ENCODE results near the gene SHKBP1.

The SHKBP1 gene

DNA sequence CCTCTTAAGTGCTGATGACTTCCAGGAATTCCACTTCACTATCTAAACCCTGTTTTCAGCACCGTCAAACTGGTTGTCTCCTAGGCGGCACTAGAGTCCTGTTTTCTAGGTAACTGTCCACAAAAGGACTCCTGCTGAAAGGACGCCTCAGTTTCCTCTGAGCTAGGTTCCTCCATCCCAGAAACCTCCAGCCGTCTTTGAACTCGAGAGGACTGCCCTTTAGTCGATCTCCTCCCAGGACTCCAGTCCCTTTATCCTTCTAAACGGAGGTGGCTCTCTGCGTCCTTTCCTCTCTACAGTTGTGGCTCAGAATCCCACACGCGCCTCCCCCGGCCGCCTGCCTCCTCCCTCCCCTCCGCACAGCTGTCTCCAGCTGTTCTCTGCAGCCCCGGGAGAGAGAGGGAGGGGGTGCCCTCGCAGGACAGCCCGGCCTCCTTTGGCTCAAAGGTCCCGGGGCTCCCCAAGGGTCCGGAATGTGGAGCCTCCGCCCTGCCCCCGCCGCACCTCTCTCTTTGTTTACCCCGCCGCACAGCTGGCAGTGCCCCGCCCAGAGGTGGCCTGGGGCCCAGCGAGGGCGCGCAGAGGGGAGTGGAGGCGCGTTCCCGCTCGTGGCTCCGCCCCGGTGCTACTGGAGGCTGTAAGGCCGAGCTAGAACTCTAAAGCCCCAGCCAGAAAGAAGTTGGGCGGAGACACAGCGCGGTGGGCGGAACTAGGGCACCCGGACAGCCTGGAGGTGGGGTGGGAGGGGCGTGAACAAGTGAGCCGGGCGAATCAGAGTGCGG is 26.9 kb downstream of the SHKBP1 start:
- peak; percentile 87 for DNase-seq

DNA sequence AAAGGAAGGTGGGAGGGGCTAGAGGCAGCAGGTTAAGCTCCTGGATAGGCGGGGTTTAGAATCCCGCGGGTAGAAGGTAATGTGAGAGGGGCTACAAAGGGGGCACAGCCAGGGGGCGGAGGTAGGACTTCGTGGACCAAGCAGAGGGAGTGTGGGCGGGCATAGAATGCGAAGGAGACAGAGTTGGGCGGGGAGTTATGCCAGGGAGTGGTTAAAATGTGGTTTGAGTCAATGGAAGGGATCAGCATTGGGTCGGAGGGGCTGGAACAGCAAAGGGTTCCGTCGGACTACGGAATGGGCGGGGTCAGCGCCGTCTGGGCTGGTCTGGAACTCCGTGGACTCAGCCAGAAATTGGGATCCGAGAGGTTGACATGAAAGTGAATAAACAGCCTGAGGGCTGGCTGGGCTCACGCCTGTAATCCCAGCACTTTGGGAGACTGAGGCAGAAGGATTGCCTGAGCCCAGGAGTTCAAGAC is 27.5 kb downstream of the SHKBP1 start:
- DNase-seq, result no peak

- no peak for DNase-seq
Measured at GRCh38 chr19:40604647-40605215, 28.1 kb downstream of the SHKBP1 start.

DNA sequence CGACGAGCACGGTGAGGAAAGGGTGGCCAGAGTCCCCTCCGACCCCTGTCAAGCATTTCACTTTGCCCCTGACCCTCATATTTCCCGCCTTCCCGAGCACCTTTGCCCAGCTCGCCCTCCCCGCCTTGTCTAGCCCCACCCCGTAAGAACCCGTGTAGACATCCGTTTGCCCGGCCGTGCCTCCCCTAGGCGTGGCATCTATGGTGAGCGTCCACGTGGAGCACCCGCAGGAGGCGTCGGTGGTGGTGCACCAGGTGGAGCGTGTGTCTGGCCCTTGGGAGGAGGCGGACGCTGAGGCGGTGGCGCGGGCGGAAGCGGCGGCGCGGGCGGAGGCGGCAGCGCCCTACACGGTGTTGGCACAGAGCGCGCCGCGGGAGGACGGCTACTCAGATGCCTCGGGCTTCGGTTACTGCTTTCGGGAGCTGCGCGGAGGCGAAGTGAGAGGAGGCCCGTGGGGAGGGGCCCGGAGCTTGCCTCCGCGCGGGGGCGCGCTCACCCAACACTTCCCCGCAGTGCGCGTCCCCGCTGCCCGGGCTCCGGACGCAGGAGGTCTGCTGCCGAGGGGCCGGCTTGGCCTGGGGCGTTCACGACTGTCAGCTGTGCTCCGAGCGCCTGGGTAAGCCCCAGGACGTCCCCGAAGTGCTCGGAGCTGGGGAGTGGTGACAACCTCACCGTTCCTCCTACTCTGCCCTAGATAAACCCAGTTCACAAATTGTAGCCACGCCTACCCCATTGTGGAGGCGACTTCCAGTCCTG is 28.7 kb downstream of the SHKBP1 start:
- DNase-seq, result peak; percentile 57

DNA sequence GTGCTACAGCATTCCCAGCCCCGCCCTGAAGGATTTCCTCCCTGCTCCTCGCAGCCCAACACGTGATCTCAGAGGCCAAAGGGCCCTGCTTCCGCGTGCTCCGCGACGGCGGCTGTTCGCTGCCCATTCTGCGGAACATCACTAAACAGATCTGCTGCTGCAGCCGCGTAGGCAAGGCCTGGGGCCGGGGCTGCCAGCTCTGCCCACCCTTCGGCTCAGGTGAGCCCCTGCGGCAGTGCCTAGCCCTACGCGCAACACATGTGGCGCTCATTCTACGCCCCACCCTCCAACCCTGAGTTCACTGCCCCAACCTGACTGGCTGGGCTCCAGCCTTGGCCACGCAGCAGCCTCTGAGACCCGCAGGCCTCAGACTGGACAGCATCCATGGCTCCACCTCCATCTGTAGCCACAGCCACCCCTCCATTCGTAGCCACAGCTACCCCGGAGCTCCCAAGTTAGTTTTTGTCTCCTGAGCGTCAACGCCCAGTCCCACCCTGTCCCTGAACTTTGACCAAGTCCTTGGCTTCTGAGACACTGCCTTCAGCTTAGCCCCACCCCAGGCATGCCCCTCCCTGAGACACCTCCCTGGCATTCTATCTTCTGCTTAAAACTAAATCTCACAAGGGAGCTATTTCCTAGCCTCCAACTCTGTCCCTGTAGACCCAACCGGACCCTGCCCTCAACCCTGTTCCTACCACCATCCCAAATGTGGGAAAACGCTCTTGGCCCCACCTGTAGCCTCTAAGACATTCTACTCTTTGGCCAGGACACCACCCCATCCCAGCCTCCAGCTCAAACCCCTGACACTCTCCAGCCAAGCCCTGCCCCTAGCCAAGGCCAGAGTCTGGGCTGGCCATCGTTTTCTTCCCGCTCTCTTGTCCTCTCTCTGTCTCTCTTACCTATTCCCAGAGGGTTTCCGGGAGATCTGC is 30.9 kb downstream of the SHKBP1 start:
- DNase-seq, result no peak

GRCh38 chr19:40608240-40608621 is 31.6 kb downstream of the SHKBP1 start:
- no peak for DNase-seq

GRCh38 chr19:40608957-40609356 is 32.3 kb downstream of the SHKBP1 start:
- DNase-seq, result no peak

DNA sequence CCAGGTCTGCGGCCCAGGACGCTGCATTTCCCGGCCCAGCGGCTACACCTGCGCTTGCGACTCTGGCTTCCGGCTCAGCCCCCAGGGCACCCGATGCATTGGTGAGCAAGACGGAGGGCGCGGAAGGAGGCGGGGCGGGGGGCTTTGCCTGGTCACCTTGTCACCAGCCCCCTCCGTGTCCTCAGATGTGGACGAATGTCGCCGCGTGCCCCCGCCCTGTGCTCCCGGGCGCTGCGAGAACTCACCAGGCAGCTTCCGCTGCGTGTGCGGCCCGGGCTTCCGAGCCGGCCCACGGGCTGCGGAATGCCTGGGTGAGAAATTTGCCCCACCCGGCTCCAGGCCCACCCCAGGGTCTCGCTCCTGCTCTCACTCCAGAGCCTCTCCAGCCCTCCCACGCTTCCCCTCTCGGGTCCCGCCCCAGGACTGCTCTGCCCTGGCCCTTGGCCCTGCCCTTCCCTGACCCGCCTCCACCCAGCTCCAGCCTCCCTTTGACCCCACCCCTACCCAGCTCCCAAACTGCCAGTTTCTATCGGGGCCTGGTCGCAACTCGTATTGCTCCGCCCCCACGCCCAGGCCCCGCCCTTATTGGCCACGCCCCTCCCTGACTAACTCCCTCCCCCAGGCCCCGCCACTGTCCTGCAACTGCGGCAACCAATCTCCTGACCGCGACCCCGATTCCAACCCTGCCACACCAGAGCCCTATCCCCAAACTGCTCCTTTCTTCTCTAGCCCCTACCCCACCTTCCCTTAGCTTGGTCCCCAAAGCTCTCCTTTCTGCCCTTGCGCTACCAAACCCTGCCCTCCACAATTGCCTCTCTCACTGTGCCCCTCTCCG is 33.1 kb downstream of the SHKBP1 start:
- DNase-seq, result peak; percentile 63

DNA sequence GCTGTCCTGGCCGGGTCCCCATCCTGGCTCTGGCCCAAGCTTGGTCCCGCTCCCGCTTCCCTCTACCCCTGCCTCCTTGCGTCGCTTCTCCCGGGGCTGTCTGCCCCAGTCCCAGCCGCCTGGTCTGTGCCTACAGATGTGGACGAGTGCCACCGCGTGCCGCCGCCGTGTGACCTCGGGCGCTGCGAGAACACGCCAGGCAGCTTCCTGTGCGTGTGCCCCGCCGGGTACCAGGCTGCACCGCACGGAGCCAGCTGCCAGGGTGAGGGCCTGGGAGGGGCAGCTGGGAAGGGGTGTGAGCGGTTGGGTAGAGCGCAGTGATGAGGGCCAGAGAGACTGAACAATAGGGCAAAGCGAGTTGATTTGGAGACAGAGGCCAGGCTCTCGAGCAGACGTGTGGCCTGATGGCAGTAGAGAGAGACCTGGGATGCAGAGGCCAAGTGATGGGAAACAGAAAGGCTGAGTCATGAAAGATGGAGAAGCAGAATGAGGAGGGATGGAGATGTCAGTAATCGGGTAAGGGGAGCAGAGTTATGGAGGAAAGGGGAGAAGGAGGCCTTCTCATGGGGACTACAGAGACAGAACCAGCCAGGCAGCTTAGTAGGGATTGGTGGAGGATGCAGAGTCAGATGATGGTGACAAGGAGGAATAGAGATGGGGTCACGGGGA is 33.9 kb downstream of the SHKBP1 start:
- peak; percentile 34 for DNase-seq

- DNase-seq, result no peak
Measured at GRCh38 chr19:40611096-40611495, 34.4 kb downstream of the SHKBP1 start.

- DNase-seq, result no peak
Measured at GRCh38 chr19:40611900-40612698, 35.4 kb downstream of the SHKBP1 start.

GRCh38 chr19:40612831-40613689 is 36.4 kb downstream of the SHKBP1 start:
- DNase-seq, result peak; percentile 52

- DNase-seq, result peak; percentile 80
Measured at GRCh38 chr19:40613690-40614621, 37.3 kb downstream of the SHKBP1 start.

DNA sequence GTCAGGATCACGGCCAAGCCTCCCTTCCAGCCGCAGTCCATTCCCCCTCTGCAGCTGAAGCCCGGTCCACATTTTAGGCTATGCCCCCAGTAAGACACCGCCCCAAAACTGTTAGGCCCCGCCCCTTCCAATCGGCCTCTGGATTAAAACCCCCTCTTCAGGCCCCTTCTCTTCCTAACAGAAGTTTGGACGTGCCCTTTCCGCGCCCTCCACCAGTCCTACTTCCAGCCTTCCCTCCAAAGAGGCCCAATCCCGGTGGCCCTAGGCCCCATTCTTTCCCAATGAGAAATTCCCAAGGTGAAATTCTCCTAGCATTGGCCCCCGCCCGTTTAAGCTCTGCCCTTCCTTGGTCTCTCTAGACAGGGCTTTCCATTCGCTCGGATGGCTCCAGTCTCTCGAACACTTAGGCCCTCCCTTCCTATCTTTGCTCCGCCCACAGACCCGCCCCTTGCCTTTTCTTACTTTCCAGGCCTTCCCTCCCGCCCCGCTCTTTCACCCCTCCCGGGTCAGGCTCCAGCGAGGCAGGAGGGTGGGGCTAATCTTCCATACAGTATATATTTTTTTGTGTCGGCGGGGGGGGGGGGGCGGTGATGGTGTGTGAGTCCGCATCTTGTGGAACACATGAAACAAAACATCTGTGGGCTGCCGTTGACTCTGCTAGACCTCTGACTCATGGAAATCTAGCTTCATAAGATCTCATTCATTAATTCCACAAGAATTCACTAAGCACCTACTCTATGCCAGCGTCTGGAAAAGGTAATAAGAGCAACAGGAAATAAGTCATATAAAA is 38.1 kb downstream of the SHKBP1 start:
- DNase-seq, result peak; percentile 68

GRCh38 chr19:40616178-40616577 is 39.5 kb downstream of the SHKBP1 start:
- DNase-seq, result no peak

GRCh38 chr19:40616941-40617340 is 40.3 kb downstream of the SHKBP1 start:
- DNase-seq, result no peak

DNA sequence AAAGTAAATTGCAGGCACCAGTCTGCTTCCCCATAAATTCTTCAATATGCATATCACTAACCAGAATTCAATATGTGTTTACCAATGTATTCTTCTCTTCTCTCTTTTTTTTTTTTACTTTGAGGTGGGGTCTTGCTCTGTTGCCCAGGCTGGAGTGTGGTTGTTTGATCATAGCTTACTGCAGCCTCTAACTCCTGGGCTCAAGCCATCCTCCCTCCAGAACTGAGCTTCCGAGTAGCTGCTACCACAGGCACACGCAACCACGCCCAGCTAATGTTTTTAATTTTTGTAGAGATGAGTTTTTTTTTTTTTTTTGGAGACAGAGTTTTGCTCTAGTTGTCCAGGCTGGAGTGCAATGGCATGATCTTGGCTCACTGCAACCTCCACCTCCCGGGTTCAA is 41.3 kb downstream of the SHKBP1 start:
- no peak for DNase-seq

Measured in effector CD8-positive, alpha-beta T cell (primary cell).